ENCODE measurements around the gene PNMA6E.

PNMA6E gene

GRCh38 chrX:153435845-153436244, 34.7 kb upstream of the PNMA6E start:
- no peak for DNase-seq (ENCODE audit: low read depth)

- DNase-seq (ENCODE audit: low read depth), result no peak
Measured at GRCh38 chrX:153434801-153435200, 33.7 kb upstream of the PNMA6E start.

- DNase-seq (ENCODE audit: low read depth), result no peak
Measured at GRCh38 chrX:153433781-153434285, 32.7 kb upstream of the PNMA6E start.

- DNase-seq (ENCODE audit: low read depth), result no peak
Measured at GRCh38 chrX:153433161-153433680, 32.1 kb upstream of the PNMA6E start.

- DNase-seq (ENCODE audit: low read depth), result no peak
Measured at GRCh38 chrX:153430796-153431195, 29.6 kb upstream of the PNMA6E start.

GRCh38 chrX:153426204-153426603, 25.1 kb upstream of the PNMA6E start:
- DNase-seq (ENCODE audit: low read depth), result no peak

GRCh38 chrX:153423652-153424051, 22.5 kb upstream of the PNMA6E start:
- DNase-seq (ENCODE audit: low read depth), result no peak

- no peak for DNase-seq (ENCODE audit: low read depth)
Measured at GRCh38 chrX:153421856-153422255, 20.7 kb upstream of the PNMA6E start.

GRCh38 chrX:153420851-153421599, 19.9 kb upstream of the PNMA6E start:
- DNase-seq (ENCODE audit: low read depth), result no peak

GRCh38 chrX:153417637-153418036, 16.5 kb upstream of the PNMA6E start:
- DNase-seq (ENCODE audit: low read depth), result no peak

- DNase-seq (ENCODE audit: low read depth), result no peak
Measured at GRCh38 chrX:153416781-153417450, 15.8 kb upstream of the PNMA6E start.

GRCh38 chrX:153414856-153415510, 13.8 kb upstream of the PNMA6E start:
- DNase-seq (ENCODE audit: low read depth), result no peak

- no peak for DNase-seq (ENCODE audit: low read depth)
Measured at GRCh38 chrX:153413731-153414130, 12.6 kb upstream of the PNMA6E start.

GRCh38 chrX:153412746-153413720, 11.9 kb upstream of the PNMA6E start:
- no peak for DNase-seq (ENCODE audit: low read depth)

GRCh38 chrX:153411988-153412574, 10.9 kb upstream of the PNMA6E start:
- DNase-seq (ENCODE audit: low read depth), result no peak

- no peak for DNase-seq (ENCODE audit: low read depth)
Measured at GRCh38 chrX:153411255-153411987, 10.3 kb upstream of the PNMA6E start, which contains the start of gene ZFP92. Gene ZFP92, plus strand, starts transcription at chrX:153411472. Its CDS starts 6,851 bp downstream, at chrX:153418323.

- DNase-seq (ENCODE audit: low read depth), result no peak
Measured at GRCh38 chrX:153410888-153411254, 9.7 kb upstream of the PNMA6E start.

- no peak for DNase-seq (ENCODE audit: low read depth)
Measured at GRCh38 chrX:153410373-153410772, 9.2 kb upstream of the PNMA6E start.

- no peak for DNase-seq (ENCODE audit: low read depth)
Measured at GRCh38 chrX:153409414-153410101, 8.4 kb upstream of the PNMA6E start.

- DNase-seq (ENCODE audit: low read depth), result no peak
Measured at GRCh38 chrX:153408871-153409351, 7.8 kb upstream of the PNMA6E start.

All from stromal cell of bone marrow (primary cell).